Measurements from ENCODE around the gene MTOR. TPM values are rescaled to one million over a fixed set of nuclear protein-coding genes. Genes with fewer than 3 reads are reported as not detected.

The MTOR gene
- total and polyA plus RNA-seq, 2 of the 8 experiments (the other 6 are each of a cell fraction or from before 2014, with no cell fraction given) = 44.2 to 76.8 TPM

DNA sequence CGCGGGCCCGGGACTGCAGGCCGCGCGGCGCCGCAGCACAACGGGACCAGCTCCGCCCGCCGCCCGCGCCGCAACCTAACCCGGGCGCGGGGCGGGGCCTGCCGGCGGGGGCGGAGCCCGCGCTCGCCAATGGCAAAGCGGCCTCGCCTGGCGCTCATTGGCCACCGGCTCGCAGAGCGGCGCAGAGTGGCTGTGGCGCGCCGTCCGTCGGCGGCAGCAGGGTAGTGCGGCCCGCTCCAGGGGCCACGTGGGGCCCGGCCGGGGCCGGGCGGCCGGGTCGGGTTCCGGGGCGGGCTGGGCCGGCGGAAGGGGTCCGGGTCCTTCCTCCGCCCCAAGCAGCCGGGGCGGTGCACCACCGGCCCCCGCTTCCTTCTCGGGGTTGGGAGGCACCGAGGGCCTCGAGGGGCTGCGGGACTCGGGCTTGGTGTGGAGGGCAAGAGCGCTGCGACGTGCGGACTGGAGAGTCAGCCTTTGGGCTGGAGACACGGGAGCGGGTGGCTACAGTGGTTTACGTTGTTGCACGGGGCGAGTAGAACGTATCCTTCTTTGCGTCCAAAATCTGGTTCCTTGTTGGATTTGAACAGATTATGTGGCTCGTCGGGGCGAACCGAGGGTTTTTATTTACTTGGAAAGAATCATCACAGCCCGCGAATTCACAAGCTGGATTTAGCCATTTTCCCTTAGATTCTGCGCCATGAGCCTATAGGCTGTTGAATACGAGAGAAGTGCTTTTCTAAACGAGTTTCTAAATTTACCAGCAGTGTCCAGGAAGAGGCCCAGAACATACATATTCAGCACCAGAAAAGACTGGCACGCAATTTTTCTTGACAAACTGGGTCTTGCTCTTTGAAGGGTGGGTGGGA is 202.2 kb downstream of the MTOR start, which contains the start of gene SRM (continued):
- TF ChIP-seq ASH2L (IDR thresholded peaks at IDR 0.05; ENCODE audit: low read length) (peak; percentile 43), KDM4A (IDR thresholded peaks at IDR 0.05; ENCODE audit: low read depth, low read length, severe bottlenecking) (peak; percentile 22), EP300 (IDR thresholded peaks at IDR 0.05; ENCODE audit: borderline replicate concordance in 1 of 2, low read depth in 2 of 2, low read length in 2 of 2) (no peak), EGR1 (IDR thresholded peaks at IDR 0.05; ENCODE audit: borderline replicate concordance, low read depth, low read length) (no peak), SP1 (IDR thresholded peaks at IDR 0.05; ENCODE audit: low read depth, low read length) (peak; percentile 80; the same call in 1 of the 2 replicates), RNF2 (IDR thresholded peaks at IDR 0.05; ENCODE audit: borderline replicate concordance, low read depth, low read length, missing control alignments, poor library complexity, severe bottlenecking) (no peak)
- TF ChIP-seq, protein P1, sequence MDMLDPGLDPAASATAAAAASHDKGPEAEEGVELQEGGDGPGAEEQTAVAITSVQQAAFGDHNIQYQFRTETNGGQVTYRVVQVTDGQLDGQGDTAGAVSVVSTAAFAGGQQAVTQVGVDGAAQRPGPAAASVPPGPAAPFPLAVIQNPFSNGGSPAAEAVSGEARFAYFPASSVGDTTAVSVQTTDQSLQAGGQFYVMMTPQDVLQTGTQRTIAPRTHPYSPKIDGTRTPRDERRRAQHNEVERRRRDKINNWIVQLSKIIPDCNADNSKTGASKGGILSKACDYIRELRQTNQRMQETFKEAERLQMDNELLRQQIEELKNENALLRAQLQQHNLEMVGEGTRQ (IDR thresholded peaks at IDR 0.05; ENCODE audit: low read length) = peak; percentile 69

All from H1 (cell line).